B cell (primary cell): ENCODE data around the gene ABLIM1. TPM values are rescaled to one million over a fixed set of nuclear protein-coding genes. Genes with fewer than 3 reads are reported as not detected.

Source experiments
- ATAC-seq: fragments of 200-7000 bp; cut with Tn5 transposase; one replicate; pipeline ENCODE4 v1.10.0; 2021; ENCODE audit warnings: low read depth, mild to moderate bottlenecking, moderate number of reproducible peaks, moderate library complexity
- CTCF ChIA-PET: fragments of 350-600 bp; sonication (Branson Sonifier 250); formaldehyde crosslinking; loops from one replicate; lab custom pipeline; 2021; ENCODE audit warnings: antibody characterized with exemption, inconsistent platforms; lab: Charles Lee
- POLR2A ChIA-PET: fragments of 350-600 bp; sonication (Branson Sonifier 250); formaldehyde crosslinking; loops from one replicate; lab custom pipeline; 2021; ENCODE audit warnings: antibody characterized with exemption; lab: Charles Lee
- DNase-seq: peaks from one replicate; pipeline ENCODE4 v3.0.0; 2013
- H2AFZ ChIP-seq: 2 replicates; pipeline ENCODE4 v1.6.1; 2012; ENCODE audit warnings: mild to moderate bottlenecking, low read depth, low read length; ENCODE audit not compliant: insufficient read depth, poor library complexity, severe bottlenecking
- H3K27ac ChIP-seq, 2 donors: 1 replicate in 1 of 2; 2 replicates in 1 of 2; pipeline ENCODE4 v1.5.1; 2012 to 2013; ENCODE audit warnings: low read length in 2 of 2, mild to moderate bottlenecking in 2 of 2, moderate library complexity in 1 of 2
- H3K27me3 ChIP-seq, 4 experiments: fragments of 200-600 bp in 1 of 4; sonication (generic) in 1 of 4; replicated peaks in 1 of 4; 1 replicate in 2 of 4; 2 replicates in 2 of 4; pipeline versions ENCODE4 v1.6.1 to v1.7.0; 2013 to 2016; ENCODE audit warnings: low read length in 3 of 4, mild to moderate bottlenecking in 2 of 4, mixed read lengths in 1 of 4, moderate library complexity in 1 of 4; ENCODE audit not compliant: insufficient read depth in 4 of 4, control insufficient read depth in 3 of 4; ENCODE audit errors: control extremely low read depth in 1 of 4
- H3K36me3 ChIP-seq, 2 experiments: replicated peaks in 1 of 2; 1 replicate in 1 of 2; 2 replicates in 1 of 2; pipeline versions ENCODE4 v1.6.1 to v1.7.1; 2013; ENCODE audit warnings: low read length in 1 of 2; ENCODE audit not compliant: insufficient read depth in 2 of 2, control insufficient read depth in 1 of 2; ENCODE audit errors: control extremely low read depth in 1 of 2, extremely low read depth in 1 of 2
- H3K4me1 ChIP-seq, 2 donors: fragments of 200-600 bp in 1 of 2; sonication (generic) in 1 of 2; 1 replicate in 1 of 2; 2 replicates in 1 of 2; pipeline versions ENCODE4 v1.5.1 to v1.6.1; 2013 to 2017; ENCODE audit warnings: low read length in 2 of 2; ENCODE audit not compliant: control insufficient read depth in 2 of 2, insufficient read depth in 2 of 2
- H3K4me2 ChIP-seq: replicated peaks from 2 replicates; pipeline ENCODE3; 2012; ENCODE audit warnings: mild to moderate bottlenecking, low read depth, low read length; ENCODE audit not compliant: poor library complexity, severe bottlenecking
- H3K4me3 ChIP-seq, 5 experiments: fragments of 200-600 bp in 1 of 5; sonication (generic) in 1 of 5; 1 replicate in 3 of 5; 2 replicates in 2 of 5; pipeline versions ENCODE4 v1.5.1 to v1.7.0; 2011 to 2016; ENCODE audit warnings: low read length in 4 of 5, mild to moderate bottlenecking in 4 of 5, low read depth in 2 of 5, control low read depth in 1 of 5, moderate library complexity in 1 of 5; ENCODE audit not compliant: insufficient read depth in 1 of 5; ENCODE audit errors: control extremely low read depth in 1 of 5, extremely low read depth in 1 of 5
- H3K79me2 ChIP-seq: fragments of 200-600 bp; sonication (generic); one replicate; pipeline ENCODE4 v1.6.0; 2016; ENCODE audit warnings: low read length; ENCODE audit not compliant: control insufficient read depth, insufficient read depth
- H3K9ac ChIP-seq: fragments of 200-600 bp; sonication (generic); 2 replicates; pipeline ENCODE4 v1.6.1; 2017; ENCODE audit warnings: mild to moderate bottlenecking, low read length, moderate library complexity
- H3K9me3 ChIP-seq, 3 donors: one replicate each; pipeline versions ENCODE4 v1.6.1 to v1.7.1; 2013; ENCODE audit warnings: low read length in 2 of 3; ENCODE audit not compliant: control insufficient read depth in 2 of 3, insufficient read depth in 1 of 3; ENCODE audit errors: control extremely low read depth in 1 of 3
- H4K20me1 ChIP-seq: 2 replicates; pipeline ENCODE4 v1.6.0; 2012; ENCODE audit warnings: mild to moderate bottlenecking, low read length; ENCODE audit not compliant: insufficient read depth, control insufficient read depth, poor library complexity, severe bottlenecking
- H3K27ac Mint-ChIP-seq: one replicate; pipeline ENCODE4 v1.8.0; 2021; ENCODE audit warnings: mixed read lengths
- H3K27me3 Mint-ChIP-seq: one replicate; pipeline ENCODE4 v1.8.0; 2021; ENCODE audit warnings: mixed read lengths
- H3K4me1 Mint-ChIP-seq: one replicate; pipeline ENCODE4 v1.8.0; 2021; ENCODE audit warnings: mixed read lengths
- H3K4me3 Mint-ChIP-seq: one replicate; pipeline ENCODE4 v1.8.0; 2021; ENCODE audit warnings: mixed read lengths
- H3K9me3 Mint-ChIP-seq: one replicate; pipeline ENCODE4 v1.8.0; 2022; ENCODE audit warnings: mixed read lengths; ENCODE audit not compliant: insufficient read depth
- CTCF ChIP-seq: fragments of 200-600 bp; IDR thresholded peaks from one replicate; pipeline ENCODE4 v1.8.0; 2022; ENCODE audit warnings: antibody characterized with exemption, mild to moderate bottlenecking
- EZH2 ChIP-seq: IDR thresholded peaks from 2 replicates; pipeline ENCODE4 v1.6.1; 2012; ENCODE audit warnings: borderline replicate concordance, low read depth, mild to moderate bottlenecking, moderate library complexity, low read length; ENCODE audit not compliant: insufficient read depth, poor library complexity, severe bottlenecking
- WGBS: methylation state at CpG from one replicate; pipeline ENCODE4 v1.1.5; 2013; ENCODE audit warnings: missing lambda C conversion rate; ENCODE audit not compliant: insufficient coverage; 5-methylcytosine and 5-hydroxymethylcytosine counted together
- intact Hi-C: fragments of 100-400 bp; cut with micrococcal nuclease; formaldehyde crosslinking; loops from one replicate; pipeline ENCODE4 v1.10.0; 2022
- polyA plus RNA-seq: library from polyadenylated mRNA; depleted of rRNA; stranded (reverse); fragments of >200 nt; gene quantifications from 2 replicates; pipeline ENCODE4 v1.2.3, GENCODE V29; 2012
- total RNA-seq, 2 donors: library from RNA; stranded (reverse); fragments of 120-200 nt in 1 of 2; gene quantifications; 1 replicate in 1 of 2; 2 replicates in 1 of 2; pipeline versions ENCODE4 v1.2.3 to v1.2.4, GENCODE V29; 2013 to 2022

ABLIM1 gene
- total and polyA plus RNA-seq, 2 donors (not counting 1 experiment from before 2014, with no cell fraction given) = 55.6 to 148 TPM

GRCh38 chr10:114420811-114421485 lies 237.1 kb downstream of the ABLIM1 start:
- H3K4me1 Mint-ChIP-seq = peaks cover 2% of the 10 kb centered on the region
- ChIA-PET CTCF (no interaction called here), POLR2A (no interaction called here)
- ATAC-seq = no peak
- H3K4me3 ChIP-seq = no peak overlapping the region
- 76% methylated on average over 3 of the region's 4 CpGs for WGBS
- H3K9me3 ChIP-seq = no peaks in the 10 kb centered on the region
- H3K9me3 Mint-ChIP-seq = no peaks in the 10 kb centered on the region
- DNase-seq = no peak
- H3K27me3 Mint-ChIP-seq = peaks cover 22% of the 10 kb centered on the region
- no peaks in the 10 kb centered on the region for H3K36me3 ChIP-seq
- H3K27ac Mint-ChIP-seq = no peak overlapping the region
- no peak overlapping the region for H3K4me2 ChIP-seq
- H2AFZ ChIP-seq = no peak overlapping the region
- H4K20me1 ChIP-seq = no peaks in the 10 kb centered on the region
- no peaks in the 10 kb centered on the region for H3K79me2 ChIP-seq
- TF ChIP-seq EZH2 (no peak), CTCF (no peak)
- H3K9ac ChIP-seq = no peak overlapping the region
- intact Hi-C loops = no loop called here
- H3K27me3 ChIP-seq = no peaks in the 10 kb centered on the region
- no peak overlapping the region for H3K4me3 Mint-ChIP-seq
- no peaks in the 10 kb centered on the region for H3K4me1 ChIP-seq
- no peak overlapping the region for H3K27ac ChIP-seq

- no peak overlapping the region for H3K4me2 ChIP-seq
- no peak for ATAC-seq
- no peaks in the 10 kb centered on the region for H3K4me1 ChIP-seq
- no peak overlapping the region for H3K9ac ChIP-seq
- no peaks in the 10 kb centered on the region for H3K9me3 ChIP-seq
- H2AFZ ChIP-seq = no peak overlapping the region
- H3K4me3 Mint-ChIP-seq = no peak overlapping the region
- H4K20me1 ChIP-seq = no peaks in the 10 kb centered on the region
- H3K27me3 ChIP-seq = peaks cover 0 to 7% (median 0%) of the 10 kb centered on the region in 4 experiments
- CTCF ChIA-PET = no interaction called here
- TF ChIP-seq EZH2 (no peak), CTCF (no peak)
- H3K79me2 ChIP-seq = no peaks in the 10 kb centered on the region
- H3K4me1 Mint-ChIP-seq = peaks cover 2% of the 10 kb centered on the region
- WGBS = 80% methylated on average over 1 of the region's 1 CpG
- H3K27me3 Mint-ChIP-seq = peaks cover 30% of the 10 kb centered on the region
- H3K27ac ChIP-seq = no peak overlapping the region
- no peaks in the 10 kb centered on the region for H3K9me3 Mint-ChIP-seq
- no peaks in the 10 kb centered on the region for H3K36me3 ChIP-seq
- POLR2A ChIA-PET = no interaction called here
- H3K27ac Mint-ChIP-seq = no peak overlapping the region
- H3K4me3 ChIP-seq = no peak overlapping the region
- DNase-seq = no peak
- intact Hi-C loops = no loop called here
Observed at GRCh38 chr10:114418109-114418508, 240.0 kb downstream of the ABLIM1 start.
